Endothelial cell of umbilical vein (primary cell): ENCODE data around the gene TMPRSS13. TPM values are rescaled to one million over a fixed set of nuclear protein-coding genes. Genes with fewer than 3 reads are reported as not detected.

Experiments
- BruUV-seq: library from RNA; stranded (reverse); fragments of 400-500 nt; replicated peaks from 2 replicates; lab custom pipeline; 2021; lab: Mats Ljungman, UMichigan
- CTCF ChIA-PET: fragments of 300-600, 350-600 bp; sonication (Branson Sonifier 250); formaldehyde crosslinking; loops from one replicate; lab custom pipeline; 2021; ENCODE audit warnings: antibody characterized with exemption, inconsistent platforms; lab: Charles Lee
- POLR2A ChIA-PET: fragments of 300-600, 350-600 bp; sonication (Branson Sonifier 250); formaldehyde crosslinking; loops from one replicate; lab custom pipeline; 2021; ENCODE audit warnings: antibody characterized with exemption, inconsistent platforms; lab: Charles Lee
- DNase-seq: peaks from one replicate; pipeline ENCODE4 v3.0.0-alpha.2; 2011; ENCODE audit warnings: low read depth, low spot score
- FAIRE-seq: peaks from 2 replicates; lab custom pipeline; 2011; peaks lifted over from hg19 to GRCh38; lab: Jason Lieb, UNC
- H2AFZ ChIP-seq: 2 replicates; pipeline ENCODE4 v1.6.0; 2012; ENCODE audit warnings: low read depth, low read length, control low read depth, inconsistent platforms
- H3K27ac ChIP-seq: 2 replicates; pipeline ENCODE4 v1.5.1; 2011; ENCODE audit warnings: low read depth, mild to moderate bottlenecking, control low read depth, low read length, moderate library complexity; ENCODE audit not compliant: insufficient read depth
- H3K27me3 ChIP-seq, 2 experiments: 2 replicates each; pipeline versions ENCODE4 v1.6.0 to v1.6.1; 2011; ENCODE audit warnings: low read length in 2 of 2, mixed read lengths in 1 of 2; ENCODE audit not compliant: control insufficient read depth in 2 of 2, insufficient read depth in 2 of 2
- H3K36me3 ChIP-seq, 2 experiments: 2 replicates in 1 of 2; 3 replicates in 1 of 2; pipeline ENCODE4 v1.5.1; 2011; ENCODE audit warnings: low read length in 2 of 2, mild to moderate bottlenecking in 1 of 2, moderate library complexity in 1 of 2; ENCODE audit not compliant: control insufficient read depth in 2 of 2, insufficient read depth in 2 of 2; ENCODE audit errors: extremely low read depth in 1 of 2
- H3K4me1 ChIP-seq: 3 replicates; pipeline ENCODE4 v1.5.1; 2011; ENCODE audit warnings: mild to moderate bottlenecking, low read length; ENCODE audit not compliant: control insufficient read depth, insufficient read depth; ENCODE audit errors: extremely low read depth
- H3K4me2 ChIP-seq: 2 replicates; pipeline ENCODE4 v1.6.1; 2011; ENCODE audit warnings: low read length, control low read depth, mixed read lengths; ENCODE audit not compliant: insufficient read depth
- H3K4me3 ChIP-seq, 3 experiments: fragments of 200-600 bp in 1 of 3; sonication (generic), shearing (Covaris generic) in 1 of 3; replicated peaks in 1 of 3; 2 replicates each; pipeline ENCODE4 v1.5.1; 2011 to 2016; ENCODE audit warnings: control low read depth in 3 of 3, low read length in 3 of 3, mild to moderate bottlenecking in 2 of 3, inconsistent platforms in 1 of 3, low read depth in 1 of 3, moderate library complexity in 1 of 3; ENCODE audit not compliant: insufficient read depth in 1 of 3
- H3K79me2 ChIP-seq: 2 replicates; pipeline ENCODE4 v1.6.0; 2012; ENCODE audit warnings: low read length, inconsistent platforms; ENCODE audit not compliant: control insufficient read depth, insufficient read depth
- H3K9ac ChIP-seq: replicated peaks from 2 replicates; pipeline ENCODE3; 2011; ENCODE audit warnings: low read length, control low read depth; ENCODE audit not compliant: insufficient read depth; ENCODE audit errors: extremely low read depth
- H3K9me1 ChIP-seq: replicated peaks from 3 replicates; pipeline ENCODE4 v1.6.0; 2011; ENCODE audit warnings: mild to moderate bottlenecking, low read length; ENCODE audit not compliant: control insufficient read depth, insufficient read depth; ENCODE audit errors: extremely low read depth
- H3K9me3 ChIP-seq: replicated peaks from 2 replicates; pipeline ENCODE4 v1.5.1; 2012; ENCODE audit warnings: low read length, inconsistent platforms; ENCODE audit not compliant: control insufficient read depth, insufficient read depth
- H4K20me1 ChIP-seq: replicated peaks from 2 replicates; pipeline ENCODE3; 2011; ENCODE audit warnings: mild to moderate bottlenecking, low read length; ENCODE audit not compliant: control insufficient read depth, insufficient read depth; ENCODE audit errors: extremely low read depth
- CTCF ChIP-seq, 2 donors: IDR thresholded peaks; 1 replicate in 1 of 2; 2 replicates in 1 of 2; pipeline ENCODE4 v1.5.1; 2011; ENCODE audit warnings: low read length in 2 of 2, mild to moderate bottlenecking in 2 of 2, moderate library complexity in 2 of 2, control low read depth in 1 of 2, inconsistent platforms in 1 of 2, low read depth in 1 of 2; ENCODE audit not compliant: insufficient read depth in 1 of 2; ENCODE audit errors: extremely low read depth in 1 of 2
- EZH2 ChIP-seq: IDR thresholded peaks from 2 replicates; pipeline ENCODE4 v1.6.1; 2012; ENCODE audit warnings: borderline replicate concordance, low read depth, mild to moderate bottlenecking, moderate library complexity, low read length, inconsistent platforms; ENCODE audit not compliant: severe bottlenecking
- FOS ChIP-seq: IDR thresholded peaks from 2 replicates; pipeline ENCODE4 v1.6.1; 2011; ENCODE audit warnings: mild to moderate bottlenecking, low read length, moderate library complexity, borderline replicate concordance; ENCODE audit not compliant: insufficient read depth
- GATA2 ChIP-seq: IDR thresholded peaks from 2 replicates; pipeline ENCODE4 v1.7.0; 2011; ENCODE audit warnings: low read depth, mild to moderate bottlenecking, moderate library complexity, mixed read lengths, low read length; ENCODE audit not compliant: insufficient read length, insufficient read depth
- JUN ChIP-seq: IDR thresholded peaks from 2 replicates; pipeline ENCODE4 v1.6.1; 2011; ENCODE audit warnings: borderline replicate concordance, low read depth; ENCODE audit not compliant: insufficient read length, insufficient read depth
- MAX ChIP-seq: IDR thresholded peaks from 2 replicates; pipeline ENCODE4 v1.6.1; 2011; ENCODE audit not compliant: insufficient read depth, insufficient read length
- MYC ChIP-seq: IDR thresholded peaks from one replicate; pipeline ENCODE4 v1.6.1; 2011; ENCODE audit warnings: mild to moderate bottlenecking, low read depth, low read length
- POLR2A ChIP-seq: IDR thresholded peaks from 2 replicates; pipeline ENCODE4 v1.6.1; 2012; ENCODE audit warnings: low read depth, mild to moderate bottlenecking, control low read depth, low read length
- POLR2AphosphoS5 ChIP-seq: IDR thresholded peaks from 2 replicates; pipeline ENCODE4 v1.6.1; 2012; ENCODE audit warnings: low read depth, mild to moderate bottlenecking, control low read depth, low read length, moderate library complexity; ENCODE audit not compliant: insufficient read depth
- dilution Hi-C: fragments of 300-500 bp; cut with MboI; formaldehyde crosslinking; loops from one replicate; pipeline ENCODE4 v1.15.0; 2019; ENCODE audit warnings: low sequenced_read_pairs; ENCODE audit not compliant: extremely low pct_ligation_motif_present
- intact Hi-C: fragments of 100-400 bp; cut with micrococcal nuclease; formaldehyde crosslinking; loops from one replicate; pipeline ENCODE4 v1.10.0; 2022
- polyA plus RNA-seq, 4 experiments: library from polyadenylated mRNA; depleted of rRNA in 3 of 4; stranded (reverse) in 3 of 4; unstranded in 1 of 4; fragments of >200 nt; gene quantifications; 2 replicates each; pipeline versions ENCODE4 v1.2.1 to v1.2.3, GENCODE V29; 2011 to 2012; ENCODE audit warnings: missing spikeins in 1 of 4
- total RNA-seq: library from RNA; stranded (reverse); gene quantifications from 2 replicates; pipeline ENCODE4 v1.2.3, GENCODE V29; 2021

Gene TMPRSS13
- total and polyA plus RNA-seq, 2 donors (not counting 3 experiments of a cell fraction or from before 2014, with no cell fraction given), result 0.22 to 0.46 TPM

GRCh38 chr11:117898059-117898458 lies 31.1 kb downstream of the TMPRSS13 start:
- H3K9me1 ChIP-seq, result no peaks in the 10 kb centered on the region
- H3K4me3 ChIP-seq, result no peak overlapping the region
- H3K4me2 ChIP-seq, result no peak overlapping the region
- ChIA-PET POLR2A (no interaction called here), CTCF (no interaction called here)
- intact Hi-C loops, result no loop called here
- dilution Hi-C loops, result no loop called here
- no peak for FAIRE-seq
- no peaks in the 10 kb centered on the region for H4K20me1 ChIP-seq
- no peak overlapping the region for H3K27ac ChIP-seq
- H3K36me3 ChIP-seq, result no peaks in the 10 kb centered on the region
- no peak for DNase-seq
- H3K4me1 ChIP-seq, result no peaks in the 10 kb centered on the region
- no peaks in the 10 kb centered on the region for H3K79me2 ChIP-seq
- no peaks in the 10 kb centered on the region for H3K9me3 ChIP-seq
- no TSS peak for BruUV-seq
- no peak for TF ChIP-seq FOS
- TF ChIP-seq GATA2, result no peak
- H3K9ac ChIP-seq, result no peak overlapping the region
- H3K27me3 ChIP-seq, result peaks cover 12% of the 10 kb centered on the region in 2 experiments
- H2AFZ ChIP-seq, result no peak overlapping the region

GRCh38 chr11:117892651-117893050 lies 36.6 kb downstream of the TMPRSS13 start:
- H3K4me1 ChIP-seq, result no peaks in the 10 kb centered on the region
- BruUV-seq, result no TSS peak
- H3K9ac ChIP-seq, result no peak overlapping the region
- no peak overlapping the region for H2AFZ ChIP-seq
- dilution Hi-C loops, result no loop called here
- H3K79me2 ChIP-seq, result no peaks in the 10 kb centered on the region
- H3K4me2 ChIP-seq, result no peak overlapping the region
- DNase-seq (no peak), FAIRE-seq (no peak)
- H3K27me3 ChIP-seq, result peaks cover 6 to 15% of the 10 kb centered on the region in 2 experiments
- CTCF ChIA-PET, result interaction anchor here (1.4 to 3.9 kb wide), 3 partner anchors 12 to 85 kb away, joined by 4 to 16 read pairs (median 4); no protein-coding TSS in a partner anchor
- no peak for TF ChIP-seq CTCF (IDR thresholded peaks at IDR 0.05; ENCODE audit: extremely low read depth in 1 of 2, insufficient read depth in 1 of 2, low read depth in 1 of 2, low read length in 2 of 2)
- TF ChIP-seq EZH2, result no peak
- no peak for TF ChIP-seq MYC
- no peak for TF ChIP-seq FOS
- TF ChIP-seq POLR2AphosphoS5, result no peak
- TF ChIP-seq JUN, result no peak
- no peak for TF ChIP-seq MAX
- no peak for TF ChIP-seq GATA2
- TF ChIP-seq POLR2A, result no peak
- H3K4me3 ChIP-seq, result no peak overlapping the region
- POLR2A ChIA-PET, result no interaction called here
- H3K9me1 ChIP-seq, result no peaks in the 10 kb centered on the region
- H3K36me3 ChIP-seq, result no peaks in the 10 kb centered on the region
- H3K27ac ChIP-seq, result no peak overlapping the region
- H4K20me1 ChIP-seq, result no peaks in the 10 kb centered on the region
- intact Hi-C loops, result no loop called here
- H3K9me3 ChIP-seq, result no peaks in the 10 kb centered on the region
